CD14-positive monocyte (primary cell): ENCODE results near the gene SCGB1C2. TPM values are rescaled to one million over a fixed set of nuclear protein-coding genes. Genes with fewer than 3 reads are reported as not detected.

Experiments used
- DNase-seq, 3 donors: peaks; one replicate each; pipeline ENCODE4 v3.0.0-alpha.2; 2011 to 2022
- H2AFZ ChIP-seq: 2 replicates; pipeline ENCODE4 v1.6.0; 2012; ENCODE audit warnings: mild to moderate bottlenecking, low read depth, low read length, inconsistent platforms; ENCODE audit not compliant: insufficient read depth, poor library complexity, severe bottlenecking
- H3K27ac ChIP-seq, 2 donors: 1 replicate in 1 of 2; 2 replicates in 1 of 2; pipeline ENCODE4 v1.5.1; 2012 to 2013; ENCODE audit warnings: low read length in 2 of 2, control low read depth in 1 of 2, inconsistent platforms in 1 of 2, low read depth in 1 of 2, mild to moderate bottlenecking in 1 of 2
- H3K27me3 ChIP-seq, 2 donors: one replicate each; pipeline versions ENCODE4 v1.6.0 to v1.6.1; 2011 to 2013; ENCODE audit warnings: low read length in 2 of 2; ENCODE audit not compliant: control insufficient read depth in 2 of 2, insufficient read depth in 2 of 2
- H3K36me3 ChIP-seq, 2 donors: replicated peaks in 1 of 2; 1 replicate in 1 of 2; 2 replicates in 1 of 2; pipeline versions ENCODE4 v1.5.1 to v1.6.1; 2012 to 2013; ENCODE audit warnings: low read length in 2 of 2, control low read depth in 1 of 2, inconsistent platforms in 1 of 2, mild to moderate bottlenecking in 1 of 2; ENCODE audit not compliant: insufficient read depth in 2 of 2, control insufficient read depth in 1 of 2
- H3K4me1 ChIP-seq, 2 donors: 1 replicate in 1 of 2; 2 replicates in 1 of 2; pipeline versions ENCODE4 v1.5.1 to v1.6.1; 2012 to 2013; ENCODE audit warnings: low read length in 2 of 2, control low read depth in 1 of 2, inconsistent platforms in 1 of 2, mild to moderate bottlenecking in 1 of 2, moderate library complexity in 1 of 2; ENCODE audit not compliant: insufficient read depth in 2 of 2, control insufficient read depth in 1 of 2
- H3K4me2 ChIP-seq: replicated peaks from 2 replicates; pipeline ENCODE3; 2012; ENCODE audit warnings: low read length, moderate library complexity, mild to moderate bottlenecking; ENCODE audit not compliant: poor library complexity, severe bottlenecking; ENCODE audit errors: extremely low read depth
- H3K4me3 ChIP-seq, 3 experiments: fragments of 200-600 bp in 1 of 3; sonication (generic) in 1 of 3; replicated peaks in 1 of 3; 1 replicate in 2 of 3; 2 replicates in 1 of 3; pipeline ENCODE4 v1.5.1; 2011 to 2013; ENCODE audit warnings: low read length in 3 of 3, mild to moderate bottlenecking in 3 of 3, control low read depth in 2 of 3, low read depth in 2 of 3, inconsistent platforms in 1 of 3, moderate library complexity in 1 of 3
- H3K79me2 ChIP-seq: 2 replicates; pipeline ENCODE4 v1.6.0; 2012; ENCODE audit warnings: mild to moderate bottlenecking, control low read depth, inconsistent platforms, low read length, moderate library complexity; ENCODE audit not compliant: insufficient read depth
- H3K9ac ChIP-seq: 2 replicates; pipeline ENCODE4 v1.6.0; 2017; ENCODE audit warnings: low read length, mild to moderate bottlenecking; ENCODE audit not compliant: insufficient read depth, poor library complexity, severe bottlenecking
- H3K9me3 ChIP-seq, 2 donors: replicated peaks in 1 of 2; 1 replicate in 1 of 2; 2 replicates in 1 of 2; pipeline versions ENCODE4 v1.5.1 to v1.6.1; 2012 to 2013; ENCODE audit warnings: low read length in 2 of 2, control low read depth in 1 of 2; ENCODE audit not compliant: control insufficient read depth in 1 of 2, insufficient read depth in 1 of 2
- H4K20me1 ChIP-seq: 2 replicates; pipeline ENCODE4 v1.6.0; 2012; ENCODE audit warnings: mild to moderate bottlenecking, low read length, control low read depth, moderate library complexity; ENCODE audit not compliant: insufficient read depth
- H3K27ac Mint-ChIP-seq, 7 donors: one replicate each; pipeline ENCODE4 v1.8.0; 2020; ENCODE audit warnings: mild to moderate bottlenecking in 7 of 7, mixed read lengths in 7 of 7, moderate library complexity in 6 of 7, inconsistent platforms in 2 of 7
- H3K27me3 Mint-ChIP-seq, 3 donors: one replicate each; pipeline ENCODE4 v1.8.0; 2021 to 2022; ENCODE audit warnings: low read depth in 3 of 3, mild to moderate bottlenecking in 3 of 3, mixed read lengths in 3 of 3, moderate library complexity in 3 of 3, inconsistent platforms in 1 of 3
- H3K36me3 Mint-ChIP-seq, 2 donors: one replicate each; pipeline ENCODE4 v1.8.0; 2020; ENCODE audit warnings: mixed read lengths in 2 of 2, inconsistent platforms in 1 of 2, mild to moderate bottlenecking in 1 of 2
- H3K4me1 Mint-ChIP-seq: one replicate; pipeline ENCODE4 v1.8.0; 2020; ENCODE audit warnings: mild to moderate bottlenecking, mixed read lengths
- H3K4me3 Mint-ChIP-seq, 2 donors: one replicate each; pipeline ENCODE4 v1.8.0; 2020; ENCODE audit warnings: mild to moderate bottlenecking in 2 of 2, mixed read lengths in 2 of 2, moderate library complexity in 1 of 2
- H3K9me3 Mint-ChIP-seq, 7 donors: one replicate each; pipeline ENCODE4 v1.8.0; 2020 to 2022; ENCODE audit warnings: mixed read lengths in 7 of 7, mild to moderate bottlenecking in 6 of 7, moderate library complexity in 6 of 7, inconsistent platforms in 2 of 7
- CTCF ChIP-seq: fragments of 200-600 bp; IDR thresholded peaks from one replicate; pipeline ENCODE4 v1.8.0; 2022; ENCODE audit warnings: antibody characterized with exemption, mild to moderate bottlenecking
- WGBS: methylation state at CpG from one replicate; pipeline ENCODE4 v1.1.5; 2013; ENCODE audit warnings: missing lambda C conversion rate; ENCODE audit not compliant: insufficient coverage; 5-methylcytosine and 5-hydroxymethylcytosine counted together
- intact Hi-C, 2 donors: fragments of 100-400 bp; cut with micrococcal nuclease; formaldehyde crosslinking; loops; one replicate each; pipeline versions ENCODE4 v1.15.0 to v1.15.1; 2023
- polyA plus RNA-seq, 3 donors: library from polyadenylated mRNA; depleted of rRNA in 1 of 3; unstranded in 2 of 3; stranded (reverse) in 1 of 3; fragments of 300-500 nt in 2 of 3; fragments of >200 nt in 1 of 3; fragmentation: Illumina TruSeq in 2 of 3; gene quantifications; 1 replicate in 2 of 3; 2 replicates in 1 of 3; pipeline ENCODE4 v1.2.3, GENCODE V29; 2012 to 2021

The SCGB1C2 gene
- polyA plus RNA-seq, 3 donors = not detected

GRCh38 chr17:160336-160735 lies 23.0 kb downstream of the SCGB1C2 start:
- 95% methylated on average over 12 of the region's 13 CpGs for WGBS
- no peak overlapping the region for H3K27ac Mint-ChIP-seq
- DNase-seq = no peak
- Histone ChIP-seq H3K9ac (no peak overlapping the region), H3K79me2 (no peaks in the 10 kb centered on the region), H2AFZ (no peak overlapping the region), H4K20me1 (no peaks in the 10 kb centered on the region), H3K27me3 (no peaks in the 10 kb centered on the region), H3K9me3 (no peaks in the 10 kb centered on the region), H3K4me2 (no peak overlapping the region), H3K27ac (no peak overlapping the region), H3K4me1 (no peaks in the 10 kb centered on the region), H3K4me3 (no peak overlapping the region), H3K36me3 (no peaks in the 10 kb centered on the region)
- intact Hi-C loops = no loop called here
- TF ChIP-seq CTCF = no peak
- H3K4me1 Mint-ChIP-seq = peaks cover 2% of the 10 kb centered on the region
- no peak overlapping the region for H3K4me3 Mint-ChIP-seq
- peaks cover 0 to 2% (median 0%) of the 10 kb centered on the region in 7 donors for H3K9me3 Mint-ChIP-seq
- no peaks in the 10 kb centered on the region for H3K36me3 Mint-ChIP-seq
- peaks cover 0 to 5% (median 4%) of the 10 kb centered on the region in 3 donors for H3K27me3 Mint-ChIP-seq

DNA sequence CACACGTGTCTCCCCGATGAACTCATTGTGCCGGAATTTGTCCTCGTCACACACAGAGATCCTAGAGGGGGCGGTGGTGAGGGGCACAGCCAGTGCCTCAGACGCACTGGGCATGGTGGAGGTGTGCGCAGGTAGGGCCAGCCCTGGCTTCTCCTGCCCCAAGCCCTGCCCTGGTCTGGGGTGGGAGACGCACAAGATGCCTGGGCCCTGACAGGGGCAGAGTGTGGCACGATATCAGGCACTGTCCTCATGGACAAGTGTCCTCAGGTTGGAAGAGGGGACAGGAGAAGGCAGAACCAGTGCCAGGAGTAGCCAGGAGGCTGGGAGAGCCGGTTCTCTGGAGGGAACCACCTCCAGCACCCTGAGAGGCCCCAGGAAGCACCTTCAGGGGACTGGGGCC lies 24.1 kb downstream of the SCGB1C2 start:
- peaks cover 0 to 4% (median 4%) of the 10 kb centered on the region in 3 donors for H3K27me3 Mint-ChIP-seq
- Histone ChIP-seq H3K9me3 (no peaks in the 10 kb centered on the region), H3K4me1 (no peaks in the 10 kb centered on the region), H4K20me1 (no peaks in the 10 kb centered on the region), H3K27me3 (no peaks in the 10 kb centered on the region), H2AFZ (no peak overlapping the region), H3K79me2 (no peaks in the 10 kb centered on the region), H3K27ac (no peak overlapping the region), H3K9ac (no peak overlapping the region), H3K36me3 (no peaks in the 10 kb centered on the region), H3K4me3 (no peak overlapping the region), H3K4me2 (no peak overlapping the region)
- no peak for DNase-seq
- peaks cover 2% of the 10 kb centered on the region for H3K4me1 Mint-ChIP-seq
- H3K36me3 Mint-ChIP-seq = no peaks in the 10 kb centered on the region
- H3K9me3 Mint-ChIP-seq = peaks cover 0 to 2% (median 0%) of the 10 kb centered on the region in 7 donors
- peak overlapping the region in 1 of 7 donors; percentile 24 for H3K27ac Mint-ChIP-seq
- H3K4me3 Mint-ChIP-seq = no peak overlapping the region
- WGBS = 96% methylated on average over 10 of the region's 10 CpGs
- no peak for TF ChIP-seq CTCF
- intact Hi-C loops = no loop called here
